Liver (tissue), 9 donors: ENCODE results near the gene MRPL3. TPM values are rescaled to one million over a fixed set of nuclear protein-coding genes. Genes with fewer than 3 reads are reported as not detected.

Source experiments
- DNase-seq: peaks from one replicate; pipeline ENCODE4 v3.0.0-alpha.2; 2017; ENCODE audit warnings: low spot score
- H3K27ac ChIP-seq, 2 donors: one replicate each; pipeline ENCODE4 v1.7.0; 2013; ENCODE audit warnings: inconsistent platforms in 2 of 2, low read length in 2 of 2, control low read depth in 1 of 2, low read depth in 1 of 2, mild to moderate bottlenecking in 1 of 2
- H3K27me3 ChIP-seq, 4 donors: one replicate each; pipeline versions ENCODE4 v1.6.1 to v1.7.0; 2013; ENCODE audit warnings: low read length in 3 of 4, inconsistent platforms in 1 of 4, mild to moderate bottlenecking in 1 of 4, moderate library complexity in 1 of 4; ENCODE audit not compliant: control insufficient read depth in 4 of 4, insufficient read depth in 4 of 4
- H3K36me3 ChIP-seq, 4 donors: one replicate each; pipeline versions ENCODE4 v1.6.1 to v1.7.0; 2013; ENCODE audit warnings: low read length in 3 of 4, mild to moderate bottlenecking in 3 of 4, low read depth in 1 of 4, moderate library complexity in 1 of 4; ENCODE audit not compliant: control insufficient read depth in 4 of 4, insufficient read depth in 3 of 4
- H3K4me1 ChIP-seq, 4 donors: one replicate each; pipeline versions ENCODE4 v1.6.1 to v1.7.0; 2013; ENCODE audit warnings: low read length in 3 of 4, mild to moderate bottlenecking in 3 of 4, moderate library complexity in 1 of 4; ENCODE audit not compliant: control insufficient read depth in 4 of 4, insufficient read depth in 4 of 4
- H3K4me3 ChIP-seq, 3 donors: one replicate each; pipeline versions ENCODE4 v1.6.1 to v1.7.0; 2013; ENCODE audit warnings: low read length in 3 of 3, control low read depth in 1 of 3, low read depth in 1 of 3, mild to moderate bottlenecking in 1 of 3
- H3K9ac ChIP-seq, 2 donors: one replicate each; pipeline ENCODE4 v1.7.0; 2013; ENCODE audit warnings: low read length in 2 of 2, mild to moderate bottlenecking in 2 of 2, moderate library complexity in 2 of 2, control low read depth in 1 of 2, low read depth in 1 of 2
- H3K9me3 ChIP-seq, 4 donors: one replicate each; pipeline versions ENCODE4 v1.6.1 to v1.7.0; 2013; ENCODE audit warnings: low read length in 3 of 4; ENCODE audit not compliant: control insufficient read depth in 4 of 4
- EGR1 ChIP-seq, 2 donors: IDR thresholded peaks; 2 replicates each; pipeline ENCODE4 v1.6.1; 2016 to 2018; ENCODE audit warnings: antibody characterized with exemption in 2 of 2, low read depth in 2 of 2
- FOXA1 ChIP-seq: IDR thresholded peaks from 2 replicates; pipeline ENCODE4 v1.6.1; 2016; ENCODE audit warnings: antibody characterized with exemption
- FOXA2 ChIP-seq: IDR thresholded peaks from 2 replicates; pipeline ENCODE4 v1.6.1; 2016; ENCODE audit warnings: antibody characterized with exemption
- GABPA ChIP-seq, 2 donors: IDR thresholded peaks in 1 of 2; conservative IDR thresholded peaks in 1 of 2; 2 replicates each; pipeline ENCODE4 v1.6.1; 2016; ENCODE audit warnings: antibody characterized with exemption in 2 of 2, mild to moderate bottlenecking in 1 of 2, moderate library complexity in 1 of 2
- HNF4A ChIP-seq, 2 donors: conservative IDR thresholded peaks; 2 replicates each; pipeline ENCODE4 v1.6.1; 2016; ENCODE audit warnings: antibody characterized with exemption in 2 of 2, mild to moderate bottlenecking in 2 of 2
- HNF4G ChIP-seq: IDR thresholded peaks from 2 replicates; pipeline ENCODE4 v1.6.1; 2016; ENCODE audit warnings: antibody characterized with exemption
- JUND ChIP-seq, 2 donors: IDR thresholded peaks; 2 replicates each; pipeline ENCODE4 v1.6.1; 2016; ENCODE audit warnings: antibody characterized with exemption in 2 of 2
- MAX ChIP-seq: IDR thresholded peaks from 2 replicates; pipeline ENCODE4 v1.6.1; 2016; ENCODE audit warnings: antibody characterized with exemption
- NR2F2 ChIP-seq: IDR thresholded peaks from 2 replicates; pipeline ENCODE4 v1.6.1; 2016; ENCODE audit warnings: antibody characterized with exemption
- RAD21 ChIP-seq, 2 donors: IDR thresholded peaks; 2 replicates each; pipeline ENCODE4 v1.6.1; 2016; ENCODE audit warnings: antibody characterized with exemption in 2 of 2, mild to moderate bottlenecking in 2 of 2
- REST ChIP-seq: IDR thresholded peaks from 2 replicates; pipeline ENCODE4 v1.6.1; 2016; ENCODE audit warnings: antibody characterized with exemption, mild to moderate bottlenecking
- RXRA ChIP-seq, 2 donors: IDR thresholded peaks; 2 replicates each; pipeline ENCODE4 v1.6.1; 2017 to 2018; ENCODE audit warnings: antibody characterized with exemption in 2 of 2, mild to moderate bottlenecking in 1 of 2
- SP1 ChIP-seq: IDR thresholded peaks from 2 replicates; pipeline ENCODE4 v1.6.1; 2018; ENCODE audit warnings: antibody characterized with exemption, mild to moderate bottlenecking
- TAF1 ChIP-seq: conservative IDR thresholded peaks from 2 replicates; pipeline ENCODE4 v1.6.1; 2016; ENCODE audit warnings: antibody characterized with exemption, mild to moderate bottlenecking
- YY1 ChIP-seq: IDR thresholded peaks from 2 replicates; pipeline ENCODE4 v1.6.1; 2016; ENCODE audit warnings: antibody characterized with exemption, mild to moderate bottlenecking
- WGBS: extraction: QIAGEN DNeasy Blood & Tissue Kit; methylation state at CpG from one replicate; pipeline ENCODE4 v1.1.7; 2013; 5-methylcytosine and 5-hydroxymethylcytosine counted together
- polyA plus RNA-seq, 2 donors: library from polyadenylated mRNA; stranded (reverse) in 1 of 2; unstranded in 1 of 2; fragments of 200-250 nt in 1 of 2; fragments of >200 nt in 1 of 2; fragmentation: Nextera tagmentation in 1 of 2; extraction: Ambion mirVana in 1 of 2; gene quantifications; one replicate each; pipeline versions ENCODE4 v1.2.1 to v1.2.3, GENCODE V29; 2013 to 2015
- total RNA-seq, 2 donors: library from RNA; depleted of rRNA; stranded (reverse); fragments of >200 nt; gene quantifications; one replicate each; pipeline ENCODE4 v1.2.3, GENCODE V29; 2014
- TF ChIP-seq, protein P1 (sequence below): fragments of 150-350 bp; IDR thresholded peaks from 2 replicates; pipeline ENCODE4 v1.5.1; 2017; ENCODE audit warnings: improper control_type of control experiment, low read depth, low read length; ENCODE audit not compliant: missing input control
- TF ChIP-seq, protein P2 (sequence below): IDR thresholded peaks from 2 replicates; pipeline ENCODE4 v1.6.1; 2016; ENCODE audit warnings: antibody characterized with exemption
- donor health status: healthy.
- donor health status: healthy.
- donor health status: healthy.
- donor health status: healthy.
- donor health status: healthy.

Gene MRPL3
- total and polyA plus RNA-seq, 4 donors, result 35.7 to 52.9 (median 47.6) TPM

- Histone ChIP-seq H3K9ac (no peak overlapping the region), H3K4me3 (no peak overlapping the region), H3K27ac (no peak overlapping the region), H3K9me3 (peaks cover 0 to 4% (median 2%) of the 10 kb centered on the region in 4 donors), H3K36me3 (no peaks in the 10 kb centered on the region), H3K27me3 (no peaks in the 10 kb centered on the region), H3K4me1 (peaks cover 0 to 2% (median 0%) of the 10 kb centered on the region in 4 donors)
- WGBS, result 91% methylated on average over 1 of the region's 1 CpG
- no peak for TF ChIP-seq FOXA1
- TF ChIP-seq, protein P1, sequence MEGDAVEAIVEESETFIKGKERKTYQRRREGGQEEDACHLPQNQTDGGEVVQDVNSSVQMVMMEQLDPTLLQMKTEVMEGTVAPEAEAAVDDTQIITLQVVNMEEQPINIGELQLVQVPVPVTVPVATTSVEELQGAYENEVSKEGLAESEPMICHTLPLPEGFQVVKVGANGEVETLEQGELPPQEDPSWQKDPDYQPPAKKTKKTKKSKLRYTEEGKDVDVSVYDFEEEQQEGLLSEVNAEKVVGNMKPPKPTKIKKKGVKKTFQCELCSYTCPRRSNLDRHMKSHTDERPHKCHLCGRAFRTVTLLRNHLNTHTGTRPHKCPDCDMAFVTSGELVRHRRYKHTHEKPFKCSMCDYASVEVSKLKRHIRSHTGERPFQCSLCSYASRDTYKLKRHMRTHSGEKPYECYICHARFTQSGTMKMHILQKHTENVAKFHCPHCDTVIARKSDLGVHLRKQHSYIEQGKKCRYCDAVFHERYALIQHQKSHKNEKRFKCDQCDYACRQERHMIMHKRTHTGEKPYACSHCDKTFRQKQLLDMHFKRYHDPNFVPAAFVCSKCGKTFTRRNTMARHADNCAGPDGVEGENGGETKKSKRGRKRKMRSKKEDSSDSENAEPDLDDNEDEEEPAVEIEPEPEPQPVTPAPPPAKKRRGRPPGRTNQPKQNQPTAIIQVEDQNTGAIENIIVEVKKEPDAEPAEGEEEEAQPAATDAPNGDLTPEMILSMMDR, result no peak
- TF ChIP-seq GABPA (IDR thresholded peaks at IDR 0.05 in 1 of 2, conservative IDR thresholded peaks at IDR 0.05 in 1 of 2), result no peak
- no peak for TF ChIP-seq EGR1 (IDR thresholded peaks at IDR 0.05; ENCODE audit: low read depth in 2 of 2)
- TF ChIP-seq TAF1, result no peak
- TF ChIP-seq JUND (IDR thresholded peaks at IDR 0.05), result no peak
- TF ChIP-seq REST, result no peak
- no peak for TF ChIP-seq FOXA2
- no peak for TF ChIP-seq SP1
- TF ChIP-seq HNF4A (conservative IDR thresholded peaks at IDR 0.05), result no peak
- TF ChIP-seq, protein P2, sequence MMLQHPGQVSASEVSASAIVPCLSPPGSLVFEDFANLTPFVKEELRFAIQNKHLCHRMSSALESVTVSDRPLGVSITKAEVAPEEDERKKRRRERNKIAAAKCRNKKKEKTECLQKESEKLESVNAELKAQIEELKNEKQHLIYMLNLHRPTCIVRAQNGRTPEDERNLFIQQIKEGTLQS, result no peak
- TF ChIP-seq HNF4G, result no peak
- no peak for TF ChIP-seq YY1
- no peak for TF ChIP-seq RAD21 (IDR thresholded peaks at IDR 0.05)
- no peak for TF ChIP-seq MAX
- no peak for TF ChIP-seq RXRA (IDR thresholded peaks at IDR 0.05)
- TF ChIP-seq NR2F2, result no peak
- DNase-seq, result no peak
These were observed 38.5 kb upstream of the MRPL3 start for GRCh38 chr3:131541288-131541687.

DNA sequence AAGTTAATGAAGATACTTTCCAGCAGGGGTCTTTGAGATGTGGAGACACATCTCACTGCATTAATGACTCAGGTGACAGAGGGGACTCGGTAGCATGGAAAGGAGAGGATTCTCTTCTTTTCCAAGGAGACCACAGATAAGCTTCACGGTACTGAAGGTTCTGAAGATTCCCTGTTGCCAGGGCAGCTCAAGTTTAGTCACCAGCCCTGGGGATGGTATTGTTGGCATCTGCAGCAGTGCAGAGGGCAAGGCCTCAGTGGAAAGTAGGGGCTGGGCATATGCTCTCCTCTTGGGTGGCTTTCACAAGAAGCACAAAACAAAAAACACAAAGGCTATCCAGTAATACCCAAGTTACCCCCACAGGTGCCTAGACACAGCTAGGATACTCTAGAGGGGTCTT is 38.0 kb upstream of the MRPL3 start:
- no peaks in the 10 kb centered on the region for H3K27me3 ChIP-seq
- no peak overlapping the region for H3K4me3 ChIP-seq
- H3K9me3 ChIP-seq, result peaks cover 0 to 4% (median 2%) of the 10 kb centered on the region in 4 donors

More for the DNA sequence above, 38.0 kb upstream of the MRPL3 start:
- TF ChIP-seq RXRA (IDR thresholded peaks at IDR 0.05) (no peak), RAD21 (IDR thresholded peaks at IDR 0.05) (no peak), MAX (no peak), FOXA2 (no peak), SP1 (no peak), HNF4G (no peak), TAF1 (no peak), JUND (IDR thresholded peaks at IDR 0.05) (no peak), NR2F2 (no peak), REST (no peak), GABPA (IDR thresholded peaks at IDR 0.05 in 1 of 2, conservative IDR thresholded peaks at IDR 0.05 in 1 of 2) (no peak)
- TF ChIP-seq, protein P2, result no peak
- WGBS, result 89% methylated on average over 2 of the region's 2 CpGs
- no peak for DNase-seq
- Histone ChIP-seq H3K4me1 (peaks cover 0 to 2% (median 0%) of the 10 kb centered on the region in 4 donors), H3K27ac (no peak overlapping the region), H3K36me3 (no peaks in the 10 kb centered on the region), H3K9ac (no peak overlapping the region)
